Esophagus squamous epithelium (tissue), 4 donors: ENCODE data around the gene CELSR1.

Experiments used
- CTCF ChIP-seq, 6 experiments: fragments of 450-650 bp in 4 of 6; fragments of 200-600 bp in 2 of 6; sonication (generic) in 2 of 6; IDR thresholded peaks; one replicate each; pipeline ENCODE4 v1.5.1; 2016 to 2019; ENCODE audit warnings: antibody characterized with exemption in 6 of 6, mild to moderate bottlenecking in 4 of 6, moderate library complexity in 4 of 6
- POLR2A ChIP-seq, 4 donors: fragments of 450-650 bp; IDR thresholded peaks; one replicate each; pipeline ENCODE4 v1.6.1; 2017; ENCODE audit warnings: antibody characterized with exemption in 4 of 4, mild to moderate bottlenecking in 4 of 4, moderate library complexity in 3 of 4

GRCh38 chr22:46354176-46354992, 183.0 kb downstream of the CELSR1 start:
- TF ChIP-seq CTCF (IDR thresholded peaks at IDR 0.05) (no peak), POLR2A (IDR thresholded peaks at IDR 0.05) (no peak)
